SH-SY5Y (cell line): ENCODE data around the gene TRAPPC4.

Experiments used
- GATA2 ChIP-seq: IDR thresholded peaks from 2 replicates; pipeline ENCODE4 v1.6.1; 2011; ENCODE audit warnings: mild to moderate bottlenecking, low read depth, low read length
- GATA3 ChIP-seq: IDR thresholded peaks from 2 replicates; pipeline ENCODE4 v1.6.1; 2011; ENCODE audit warnings: low read depth, mild to moderate bottlenecking, low read length, moderate library complexity

DNA sequence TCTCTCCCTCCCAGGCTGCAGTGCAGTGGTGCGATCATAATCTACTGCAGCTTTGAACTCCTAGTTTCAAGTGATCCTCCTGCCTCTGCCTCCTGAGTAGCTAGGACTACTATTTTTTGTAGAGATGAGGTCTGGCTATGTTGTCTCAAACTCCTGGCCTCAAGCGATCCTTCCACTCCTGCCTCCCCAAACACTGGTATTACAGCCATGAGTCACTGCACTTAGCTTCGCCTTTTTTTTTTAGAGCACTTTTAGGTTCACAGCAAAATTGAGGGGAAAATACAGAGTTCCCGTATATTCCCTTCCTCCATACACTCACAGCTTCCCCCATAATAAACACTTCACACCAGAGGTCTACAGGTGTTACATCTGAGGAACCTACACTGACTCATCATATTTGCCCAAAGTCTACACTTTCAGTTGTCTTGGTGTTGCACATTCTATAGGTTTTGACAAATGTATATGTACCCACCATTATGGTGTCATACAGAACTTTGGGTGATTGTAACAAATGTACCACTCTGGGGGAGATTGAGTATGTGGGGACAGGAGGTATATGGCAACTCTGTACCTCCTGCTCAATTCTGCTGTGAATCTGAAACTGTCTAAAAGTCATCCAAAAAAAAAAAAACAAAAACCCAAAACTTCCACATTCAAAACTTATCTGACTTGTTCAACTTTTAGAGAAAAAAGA is 23.4 kb downstream of the TRAPPC4 start:
- no peak for TF ChIP-seq GATA2
- no peak for TF ChIP-seq GATA3
